Keratinocyte (primary cell): ENCODE measurements around the gene PLXDC1. TPM values are rescaled to one million over a fixed set of nuclear protein-coding genes. Genes with fewer than 3 reads are reported as not detected.

ENCODE experiments used
- DNase-seq: peaks from one replicate; pipeline ENCODE4 v3.0.0-alpha.2; 2011; ENCODE audit warnings: low read depth, missing footprints, low spot score
- FAIRE-seq: peaks from 2 replicates; lab custom pipeline; 2011; peaks lifted over from hg19 to GRCh38; lab: Jason Lieb, UNC
- H2AFZ ChIP-seq: 2 replicates; pipeline ENCODE4 v1.6.0; 2012; ENCODE audit warnings: low read length, control low read depth, inconsistent platforms; ENCODE audit not compliant: control insufficient read depth
- H3K27ac ChIP-seq: 2 replicates; pipeline ENCODE4 v1.5.1; 2011; ENCODE audit warnings: low read length; ENCODE audit not compliant: control insufficient read depth, insufficient read depth
- H3K27me3 ChIP-seq: 3 replicates; pipeline ENCODE4 v1.6.0; 2011; ENCODE audit warnings: low read length; ENCODE audit not compliant: control insufficient read depth, insufficient read depth; ENCODE audit errors: extremely low read depth
- H3K36me3 ChIP-seq, 2 experiments: 2 replicates in 1 of 2; 3 replicates in 1 of 2; pipeline ENCODE4 v1.5.1; 2011; ENCODE audit warnings: low read length in 2 of 2, mild to moderate bottlenecking in 1 of 2; ENCODE audit not compliant: control insufficient read depth in 2 of 2, insufficient read depth in 2 of 2; ENCODE audit errors: extremely low read depth in 1 of 2
- H3K4me1 ChIP-seq: 3 replicates; pipeline ENCODE4 v1.5.1; 2011; ENCODE audit warnings: low read length; ENCODE audit not compliant: control insufficient read depth, insufficient read depth; ENCODE audit errors: extremely low read depth
- H3K4me2 ChIP-seq: 3 replicates; pipeline ENCODE4 v1.6.0; 2011; ENCODE audit warnings: low read depth, low read length; ENCODE audit not compliant: control insufficient read depth, insufficient read depth; ENCODE audit errors: extremely low read depth
- H3K4me3 ChIP-seq, 3 experiments: fragments of 200-600 bp in 1 of 3; sonication (generic) in 1 of 3; 2 replicates in 2 of 3; 3 replicates in 1 of 3; pipeline ENCODE4 v1.5.1; 2011 to 2016; ENCODE audit warnings: low read length in 3 of 3, mild to moderate bottlenecking in 3 of 3, control low read depth in 2 of 3, inconsistent platforms in 1 of 3, low read depth in 1 of 3, mixed read lengths in 1 of 3, mixed run types in 1 of 3, moderate library complexity in 1 of 3; ENCODE audit not compliant: control insufficient read depth in 2 of 3, insufficient read depth in 2 of 3; ENCODE audit errors: extremely low read depth in 1 of 3
- H3K79me2 ChIP-seq: 2 replicates; pipeline ENCODE4 v1.6.0; 2012; ENCODE audit warnings: low read length; ENCODE audit not compliant: control insufficient read depth, insufficient read depth
- H3K9ac ChIP-seq: 3 replicates; pipeline ENCODE4 v1.6.0; 2011; ENCODE audit warnings: low read length; ENCODE audit not compliant: control insufficient read depth, insufficient read depth; ENCODE audit errors: extremely low read depth
- H3K9me1 ChIP-seq: 3 replicates; pipeline ENCODE4 v1.6.0; 2011; ENCODE audit warnings: low read length; ENCODE audit not compliant: control insufficient read depth, insufficient read depth; ENCODE audit errors: extremely low read depth
- H3K9me3 ChIP-seq: 2 replicates; pipeline ENCODE4 v1.5.1; 2012; ENCODE audit warnings: low read depth, low read length; ENCODE audit not compliant: control insufficient read depth
- H4K20me1 ChIP-seq: 3 replicates; pipeline ENCODE4 v1.6.0; 2011; ENCODE audit warnings: low read length; ENCODE audit not compliant: control insufficient read depth, insufficient read depth; ENCODE audit errors: extremely low read depth
- CTCF ChIP-seq, 3 experiments: IDR thresholded peaks in 1 of 3; conservative IDR thresholded peaks in 1 of 3; optimal IDR thresholded peaks in 1 of 3; 2 replicates in 2 of 3; 3 replicates in 1 of 3; pipeline versions ENCODE3 to v1.5.1; 2011; ENCODE audit warnings: low read length in 3 of 3, mild to moderate bottlenecking in 3 of 3, moderate library complexity in 2 of 3, control low read depth in 1 of 3, inconsistent platforms in 1 of 3; ENCODE audit not compliant: insufficient read depth in 2 of 3; ENCODE audit errors: extremely low read depth in 1 of 3
- EZH2 ChIP-seq: IDR thresholded peaks from one replicate; pipeline ENCODE4 v1.6.1; 2012; ENCODE audit warnings: inconsistent platforms, mild to moderate bottlenecking, low read length, moderate library complexity
- dilution Hi-C: fragments of 300-500 bp; cut with MboI; formaldehyde crosslinking; loops from one replicate; pipeline ENCODE4 v1.7.0; 2020; ENCODE audit warnings: low sequenced_read_pairs; ENCODE audit not compliant: extremely low pct_ligation_motif_present
- polyA plus RNA-seq, 5 experiments: library from polyadenylated mRNA; depleted of rRNA in 3 of 5; stranded (reverse) in 3 of 5; stranded (forward) in 1 of 5; unstranded in 1 of 5; fragments of >200 nt; gene quantifications; 1 replicate in 1 of 5; 2 replicates in 3 of 5; 3 replicates in 1 of 5; pipeline versions ENCODE4 v1.2.1 to v1.2.3, GENCODE V29; 2011 to 2012; ENCODE audit warnings: missing spikeins in 2 of 5, low read depth in 1 of 5, low replicate concordance in 1 of 5

Gene PLXDC1
- polyA plus RNA-seq, 1 donor (not counting 4 experiments of a cell fraction or from before 2014, with no cell fraction given), result 0.35 TPM

- FAIRE-seq, result no peak
- H3K9ac ChIP-seq, result no peak overlapping the region
- peaks cover 9% of the 10 kb centered on the region for H3K4me1 ChIP-seq
- no peaks in the 10 kb centered on the region for H3K79me2 ChIP-seq
- H3K4me2 ChIP-seq, result peak overlapping the region; percentile 73
- no peaks in the 10 kb centered on the region for H3K9me1 ChIP-seq
- H4K20me1 ChIP-seq, result no peaks in the 10 kb centered on the region
- H3K9me3 ChIP-seq, result no peaks in the 10 kb centered on the region
- dilution Hi-C loops, result no loop called here
- no peak for DNase-seq
- H3K36me3 ChIP-seq, result no peaks in the 10 kb centered on the region
- TF ChIP-seq CTCF (optimal IDR thresholded peaks at IDR 0.05 in 1 of 3, IDR thresholded peaks at IDR 0.05 in 1 of 3, conservative IDR thresholded peaks at IDR 0.05 in 1 of 3; ENCODE audit: extremely low read depth in 1 of 3, insufficient read depth in 2 of 3, low read length in 3 of 3) (no peak), EZH2 (no peak)
- H2AFZ ChIP-seq, result peak overlapping the region; percentile 76
- peak overlapping the region in 1 of 3 experiments; percentile 52 for H3K4me3 ChIP-seq
- no peak overlapping the region for H3K27ac ChIP-seq
- H3K27me3 ChIP-seq, result peaks cover 15% of the 10 kb centered on the region
Observed at GRCh38 chr17:39165178-39165840, 13.9 kb upstream of the PLXDC1 start.

DNA sequence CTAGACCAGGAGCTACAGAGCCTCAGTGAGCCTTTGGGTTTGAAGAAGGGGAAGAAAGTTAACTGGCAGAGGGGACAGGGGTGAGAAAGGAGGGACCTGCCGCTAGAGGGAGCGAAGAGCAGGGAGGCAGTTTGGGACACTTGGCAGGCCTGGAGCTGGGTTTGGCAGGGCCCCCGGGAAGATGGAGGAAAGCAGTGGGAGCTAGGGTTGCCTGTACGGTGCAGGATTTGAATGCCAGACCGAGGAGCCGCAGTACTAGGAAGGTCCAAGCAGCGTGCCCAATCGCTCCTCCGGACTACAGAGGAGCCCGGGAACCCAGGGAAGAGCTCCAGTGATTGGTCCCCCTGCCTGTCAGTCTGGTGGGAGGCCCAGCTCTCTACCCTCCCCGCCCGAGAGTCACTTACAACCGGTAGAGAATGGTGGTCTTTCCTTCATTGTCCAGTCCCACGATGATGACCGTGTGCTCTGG is 13.3 kb upstream of the PLXDC1 start:
- Histone ChIP-seq H3K4me3 (peak overlapping the region in 1 of 3 experiments; percentile 52), H3K9ac (no peak overlapping the region), H3K27ac (no peak overlapping the region)

More for the DNA sequence above, 13.3 kb upstream of the PLXDC1 start:
- peak overlapping the region; percentile 73 for H3K4me2 ChIP-seq
- H3K79me2 ChIP-seq, result no peaks in the 10 kb centered on the region
- DNase-seq (peak; percentile 44), FAIRE-seq (peak; percentile 89)
- dilution Hi-C loops, result no loop called here
- H3K36me3 ChIP-seq, result no peaks in the 10 kb centered on the region
- peak overlapping the region; percentile 76 for H2AFZ ChIP-seq
- H3K9me1 ChIP-seq, result no peaks in the 10 kb centered on the region
- H3K4me1 ChIP-seq, result peaks cover 9% of the 10 kb centered on the region
- no peaks in the 10 kb centered on the region for H4K20me1 ChIP-seq
- no peaks in the 10 kb centered on the region for H3K9me3 ChIP-seq
- peak; percentile 92 to 96 (median 93) for TF ChIP-seq CTCF (optimal IDR thresholded peaks at IDR 0.05 in 1 of 3, IDR thresholded peaks at IDR 0.05 in 1 of 3, conservative IDR thresholded peaks at IDR 0.05 in 1 of 3; ENCODE audit: extremely low read depth in 1 of 3, insufficient read depth in 2 of 3, low read length in 3 of 3)
- TF ChIP-seq EZH2, result no peak
- peaks cover 15% of the 10 kb centered on the region for H3K27me3 ChIP-seq
